Mesodermal cell (in vitro differentiated cells): Measurements from ENCODE around the gene GUCY1A1.

Experiments used
- H3K27ac ChIP-seq: 2 replicates; pipeline ENCODE4 v1.7.0; 2013; ENCODE audit warnings: mild to moderate bottlenecking, low read depth, low read length, moderate library complexity; ENCODE audit not compliant: severe bottlenecking
- H3K36me3 ChIP-seq: 2 replicates; pipeline ENCODE4 v1.7.1; 2013; ENCODE audit warnings: mild to moderate bottlenecking, low read length, moderate library complexity; ENCODE audit not compliant: control insufficient read depth, insufficient read depth
- H3K4me1 ChIP-seq: one replicate; pipeline ENCODE4 v1.7.1; 2013; ENCODE audit warnings: mild to moderate bottlenecking, low read length; ENCODE audit not compliant: insufficient read depth, control insufficient read depth, poor library complexity, severe bottlenecking
- H3K4me3 ChIP-seq: 2 replicates; pipeline ENCODE4 v1.7.0; 2013; ENCODE audit warnings: low read length, control low read depth, mild to moderate bottlenecking; ENCODE audit not compliant: insufficient read depth, poor library complexity, severe bottlenecking; ENCODE audit errors: extremely low read depth
- H3K9me3 ChIP-seq: 2 replicates; pipeline ENCODE4 v1.7.1; 2013; ENCODE audit warnings: mild to moderate bottlenecking, low read length, moderate library complexity; ENCODE audit not compliant: control insufficient read depth
- WGBS, 2 experiments: methylation state at CpG; one replicate each; pipeline ENCODE4 v1.1.5; 2013; ENCODE audit warnings: missing lambda C conversion rate in 2 of 2; ENCODE audit not compliant: insufficient coverage in 2 of 2; 5-methylcytosine and 5-hydroxymethylcytosine counted together

The GUCY1A1 gene

DNA sequence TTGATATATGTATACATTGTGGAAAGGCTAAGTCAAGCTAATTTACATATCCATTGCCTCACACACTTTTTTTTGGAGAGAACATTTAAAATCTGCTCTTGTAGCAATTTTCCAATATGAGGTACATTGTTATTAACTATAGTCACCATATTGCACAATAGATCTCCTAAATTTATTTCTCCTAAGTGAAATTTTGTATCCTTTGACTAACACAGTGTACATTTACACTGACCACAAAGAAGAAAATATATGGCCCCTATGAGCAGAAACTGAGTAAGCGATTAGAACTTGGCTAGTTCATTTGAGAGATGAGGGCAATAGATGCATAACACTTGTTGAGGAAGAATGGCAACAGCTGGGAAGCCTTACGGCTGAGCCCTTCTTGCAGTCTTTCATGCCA, 71.9 kb downstream of the GUCY1A1 start:
- H3K9me3 ChIP-seq, result no peaks in the 10 kb centered on the region
- 69 to 79% methylated on average over 2 of the region's 2 CpGs for WGBS, 2 experiments
- H3K4me3 ChIP-seq, result no peak overlapping the region
- no peaks in the 10 kb centered on the region for H3K36me3 ChIP-seq
- H3K4me1 ChIP-seq, result no peaks in the 10 kb centered on the region
- no peak overlapping the region for H3K27ac ChIP-seq

DNA sequence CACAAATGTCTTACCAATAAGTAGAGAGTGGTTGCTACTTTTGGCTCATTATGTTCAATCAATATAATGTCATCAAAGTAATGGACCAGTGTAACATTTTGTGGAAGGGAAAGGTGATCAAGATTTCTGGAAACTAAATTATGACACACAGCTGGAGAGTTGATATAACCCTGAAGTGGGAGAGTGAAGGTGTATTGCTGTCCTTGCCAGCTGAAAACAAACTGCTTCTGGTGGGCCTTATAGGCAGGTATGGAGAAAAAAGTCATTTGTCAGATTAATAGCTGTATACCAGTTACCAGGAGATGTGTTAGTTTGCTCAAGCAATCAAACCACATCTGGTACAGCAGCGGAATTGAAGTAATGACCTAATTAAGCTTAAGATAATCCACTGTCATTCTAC, 74.9 kb downstream of the GUCY1A1 start:
- Histone ChIP-seq H3K9me3 (no peaks in the 10 kb centered on the region), H3K4me1 (no peaks in the 10 kb centered on the region), H3K27ac (no peak overlapping the region), H3K4me3 (no peak overlapping the region), H3K36me3 (no peaks in the 10 kb centered on the region)
- 83% methylated on average over 1 of the region's 1 CpG; no CpG with 5 or more reads in 1 of the 2 experiments for WGBS, 2 experiments

DNA sequence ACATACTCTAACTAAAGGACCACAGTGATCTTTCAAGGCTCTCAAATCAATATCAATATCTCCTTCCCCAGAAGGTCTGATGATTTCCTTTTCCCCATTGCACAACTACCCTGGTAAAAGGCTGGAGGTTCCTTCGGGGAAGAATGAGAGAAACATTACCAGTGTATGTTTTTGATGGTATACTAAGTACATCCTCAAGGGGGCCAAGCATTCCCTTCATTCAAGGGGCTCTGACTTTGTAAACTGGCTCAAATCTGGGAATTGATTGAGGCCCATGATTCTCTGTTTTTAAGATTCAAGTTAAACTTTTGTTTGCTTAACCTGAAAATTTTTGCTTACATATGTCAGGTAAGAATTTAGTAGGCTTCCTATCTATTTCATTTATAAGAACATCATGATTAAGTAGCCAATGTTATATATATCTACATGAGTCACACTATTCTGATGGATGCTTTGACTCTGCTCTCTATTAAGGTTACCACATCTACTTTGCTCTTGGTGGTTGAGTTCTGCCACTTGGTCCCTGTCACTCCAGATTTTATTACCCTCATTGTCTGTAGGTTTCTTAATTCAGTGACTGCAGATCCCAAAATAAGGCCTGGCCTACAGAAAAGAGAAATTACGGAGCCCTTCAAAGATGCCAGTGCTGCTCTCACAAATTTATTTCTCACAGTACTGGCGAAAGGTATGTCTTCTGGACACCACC, 75.8 kb downstream of the GUCY1A1 start:
- WGBS, 2 experiments, result 75 to 78% methylated on average over 1 to 2 of the region's 3 CpGs
- Histone ChIP-seq H3K4me1 (no peaks in the 10 kb centered on the region), H3K4me3 (no peak overlapping the region), H3K36me3 (no peaks in the 10 kb centered on the region), H3K9me3 (no peaks in the 10 kb centered on the region), H3K27ac (no peak overlapping the region)

DNA sequence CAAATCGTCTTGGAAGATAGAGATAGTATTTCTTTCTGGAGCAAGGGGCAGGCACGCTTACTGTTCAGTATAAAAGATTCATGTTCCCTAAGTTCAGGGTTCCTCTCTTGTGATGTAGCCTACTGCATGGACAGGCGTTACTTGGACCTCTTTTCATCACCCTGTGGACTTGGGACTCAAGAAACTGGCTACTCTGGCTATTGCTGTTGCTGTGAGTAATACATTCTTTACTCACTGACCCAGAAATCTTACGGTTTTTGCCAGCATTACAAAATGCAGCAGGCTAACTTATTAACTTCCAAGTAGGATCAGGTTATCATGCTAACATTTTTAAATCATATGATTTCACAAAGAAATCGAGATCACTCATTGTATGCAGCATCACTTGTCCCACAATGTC, 79.3 kb downstream of the GUCY1A1 start:
- Histone ChIP-seq H3K36me3 (no peaks in the 10 kb centered on the region), H3K27ac (no peak overlapping the region), H3K9me3 (no peaks in the 10 kb centered on the region), H3K4me3 (no peak overlapping the region), H3K4me1 (no peaks in the 10 kb centered on the region)
- WGBS, 2 experiments, result 69 to 70% methylated on average over 3 of the region's 5 CpGs

DNA sequence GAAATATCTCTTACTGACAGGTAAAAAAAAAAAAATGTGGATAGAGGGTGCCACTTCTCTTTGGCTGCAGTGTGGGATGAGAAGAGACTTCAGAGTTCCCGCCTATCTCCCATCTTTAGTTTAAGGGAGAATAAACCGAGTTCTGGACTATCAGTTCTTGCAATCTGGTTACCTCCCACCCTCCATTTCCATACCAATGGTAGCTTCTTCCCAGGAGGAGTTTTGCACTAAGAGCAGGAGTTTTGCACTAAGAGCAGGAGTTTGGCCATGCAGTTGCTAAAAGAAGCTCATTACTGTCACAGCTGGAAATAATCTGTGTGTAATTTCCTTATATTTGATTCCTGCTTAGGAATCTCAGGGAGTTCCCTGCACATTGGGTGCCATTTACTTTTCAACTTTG, 81.4 kb downstream of the GUCY1A1 start:
- Histone ChIP-seq H3K36me3 (no peaks in the 10 kb centered on the region), H3K9me3 (no peaks in the 10 kb centered on the region), H3K27ac (no peak overlapping the region), H3K4me3 (no peak overlapping the region), H3K4me1 (no peaks in the 10 kb centered on the region)
- no CpG with 5 or more reads among the region's 2 CpGs for WGBS, 2 experiments

DNA sequence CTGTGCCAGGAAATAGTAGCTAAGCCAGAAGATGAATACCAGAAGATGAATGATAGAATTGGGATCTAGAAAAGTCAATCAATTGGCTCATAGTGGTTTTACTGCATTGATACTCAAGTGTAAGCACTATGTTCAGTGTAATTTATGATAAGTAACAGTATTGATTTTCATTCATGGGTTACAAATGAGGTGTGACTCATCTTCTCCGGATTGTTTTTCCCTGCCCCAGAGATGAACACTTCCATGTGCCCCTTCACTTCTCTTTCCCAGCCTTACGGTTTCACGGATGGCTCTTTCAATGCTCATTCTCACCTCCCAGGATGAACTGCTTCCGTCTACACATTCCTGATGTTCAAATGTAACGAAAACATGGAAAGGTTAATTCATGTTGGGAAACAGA, 82.4 kb downstream of the GUCY1A1 start:
- Histone ChIP-seq H3K4me1 (no peaks in the 10 kb centered on the region), H3K27ac (no peak overlapping the region), H3K4me3 (no peak overlapping the region), H3K36me3 (no peaks in the 10 kb centered on the region), H3K9me3 (no peaks in the 10 kb centered on the region)
- WGBS, 2 experiments, result 100% methylated on average over 2 of the region's 5 CpGs; no CpG with 5 or more reads in 1 of the 2 experiments

DNA sequence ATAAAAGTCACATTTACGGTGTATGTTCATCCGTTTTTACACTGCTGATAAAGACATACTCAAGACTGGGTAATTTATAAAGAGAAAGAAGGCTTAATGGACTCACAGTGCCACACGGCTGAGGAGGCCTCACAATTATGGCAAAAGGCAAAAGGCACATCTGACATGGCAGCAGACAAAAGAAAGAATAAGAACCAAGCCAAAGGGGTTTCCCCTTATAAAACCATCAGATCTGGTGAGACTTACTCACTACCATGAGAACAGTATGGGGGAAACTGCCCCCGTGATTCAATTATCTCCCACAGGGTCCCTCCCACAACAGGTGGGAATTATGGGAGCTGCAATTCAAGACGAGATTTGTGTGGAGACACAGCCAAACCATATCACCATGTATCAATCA, 84.9 kb downstream of the GUCY1A1 start:
- Histone ChIP-seq H3K4me1 (no peaks in the 10 kb centered on the region), H3K36me3 (no peaks in the 10 kb centered on the region), H3K4me3 (no peak overlapping the region), H3K27ac (no peak overlapping the region), H3K9me3 (no peaks in the 10 kb centered on the region)
- WGBS, 2 experiments, result 90 to 100% methylated on average over 1 to 2 of the region's 5 CpGs

DNA sequence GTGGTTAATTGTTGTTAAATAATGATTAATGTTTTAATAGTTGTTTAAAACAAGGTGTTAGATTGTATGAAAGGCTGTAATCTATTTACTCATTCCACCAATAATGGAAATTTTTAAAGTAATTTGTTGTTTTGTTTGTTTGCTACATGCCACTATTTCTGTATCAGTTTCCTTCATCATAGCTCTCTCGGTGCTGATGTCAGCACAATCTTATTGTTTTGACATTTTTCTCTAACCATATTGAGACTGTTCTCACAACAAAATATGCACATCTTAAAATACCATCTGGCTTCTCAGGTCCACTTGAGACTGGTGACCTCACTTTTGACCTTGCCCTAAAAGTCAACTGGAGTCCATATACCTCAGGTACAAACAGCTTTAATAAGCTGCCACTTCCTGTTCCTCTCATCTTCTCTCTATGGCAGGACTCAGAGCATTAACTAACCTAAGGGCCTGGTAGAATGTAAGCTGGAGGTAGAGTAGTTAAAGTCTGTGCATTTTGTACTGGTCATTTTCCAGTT, 91.2 kb downstream of the GUCY1A1 start:
- Histone ChIP-seq H3K9me3 (no peaks in the 10 kb centered on the region), H3K36me3 (no peaks in the 10 kb centered on the region), H3K4me3 (no peak overlapping the region), H3K4me1 (no peaks in the 10 kb centered on the region), H3K27ac (no peak overlapping the region)
- 100% methylated on average over 1 of the region's 1 CpG; no CpG with 5 or more reads in 1 of the 2 experiments for whole genome bisulfite sequencing, 2 experiments

DNA sequence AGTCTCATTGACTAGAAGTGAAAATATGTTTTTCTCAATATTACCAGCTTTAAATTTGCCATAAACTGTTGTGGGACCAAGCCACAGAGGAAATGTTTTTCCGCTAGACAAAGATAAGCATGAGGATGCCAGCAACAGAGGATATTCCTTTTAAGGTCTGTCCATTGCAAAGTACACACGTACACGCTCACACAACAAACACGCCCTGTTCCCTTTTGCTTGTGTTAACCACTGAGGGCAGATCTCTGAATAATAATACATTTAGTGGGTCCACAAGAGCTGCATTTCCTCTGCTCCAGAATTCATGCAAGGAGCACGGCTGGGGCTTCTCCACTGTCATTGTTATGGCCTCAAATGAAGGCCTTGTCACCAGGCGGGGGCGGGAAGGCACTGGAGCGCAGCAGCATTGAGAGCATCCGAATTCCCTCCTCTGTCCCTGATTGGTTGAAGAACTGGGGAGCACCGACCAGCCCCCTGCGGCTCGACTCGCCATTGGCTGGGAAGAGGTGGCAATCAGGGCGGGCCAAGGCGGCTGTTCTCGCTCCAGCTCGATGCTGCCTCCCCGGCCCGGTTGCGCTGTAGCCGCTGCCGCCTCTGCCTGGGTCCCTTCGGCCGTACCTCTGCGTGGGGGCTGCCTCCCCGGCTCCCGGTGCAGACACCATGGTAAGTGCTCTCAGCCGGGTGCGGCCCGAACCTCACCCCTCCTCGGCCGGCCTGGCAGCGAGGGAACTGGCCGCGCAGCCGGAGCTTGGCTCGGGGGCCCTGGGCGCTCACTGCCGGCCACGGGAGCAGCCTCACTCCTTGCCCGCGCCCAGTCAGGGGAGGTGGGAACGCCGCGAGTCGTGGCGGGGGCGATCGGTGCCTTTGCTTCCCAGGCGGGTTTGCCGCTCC, 92.1 kb downstream of the GUCY1A1 start, which contains the start of gene GUCY1B1:
TSS of gene GUCY1B1 (plus strand) at position 541 of the 891 bp plus-strand sequence. CDS start at position 661, 120 bp downstream.
- H3K9me3 ChIP-seq, result no peaks in the 10 kb centered on the region
- WGBS, 2 experiments, result 13 to 15% methylated on average over 42 to 43 of the region's 51 CpGs
- peak within 1 kb of the TSS; percentile 53 for H3K4me3 ChIP-seq
- no peaks in the 10 kb centered on the region for H3K4me1 ChIP-seq
- peak within 1 kb of the TSS; percentile 33 for H3K27ac ChIP-seq
- H3K36me3 ChIP-seq, result no peaks in the 10 kb centered on the region

DNA sequence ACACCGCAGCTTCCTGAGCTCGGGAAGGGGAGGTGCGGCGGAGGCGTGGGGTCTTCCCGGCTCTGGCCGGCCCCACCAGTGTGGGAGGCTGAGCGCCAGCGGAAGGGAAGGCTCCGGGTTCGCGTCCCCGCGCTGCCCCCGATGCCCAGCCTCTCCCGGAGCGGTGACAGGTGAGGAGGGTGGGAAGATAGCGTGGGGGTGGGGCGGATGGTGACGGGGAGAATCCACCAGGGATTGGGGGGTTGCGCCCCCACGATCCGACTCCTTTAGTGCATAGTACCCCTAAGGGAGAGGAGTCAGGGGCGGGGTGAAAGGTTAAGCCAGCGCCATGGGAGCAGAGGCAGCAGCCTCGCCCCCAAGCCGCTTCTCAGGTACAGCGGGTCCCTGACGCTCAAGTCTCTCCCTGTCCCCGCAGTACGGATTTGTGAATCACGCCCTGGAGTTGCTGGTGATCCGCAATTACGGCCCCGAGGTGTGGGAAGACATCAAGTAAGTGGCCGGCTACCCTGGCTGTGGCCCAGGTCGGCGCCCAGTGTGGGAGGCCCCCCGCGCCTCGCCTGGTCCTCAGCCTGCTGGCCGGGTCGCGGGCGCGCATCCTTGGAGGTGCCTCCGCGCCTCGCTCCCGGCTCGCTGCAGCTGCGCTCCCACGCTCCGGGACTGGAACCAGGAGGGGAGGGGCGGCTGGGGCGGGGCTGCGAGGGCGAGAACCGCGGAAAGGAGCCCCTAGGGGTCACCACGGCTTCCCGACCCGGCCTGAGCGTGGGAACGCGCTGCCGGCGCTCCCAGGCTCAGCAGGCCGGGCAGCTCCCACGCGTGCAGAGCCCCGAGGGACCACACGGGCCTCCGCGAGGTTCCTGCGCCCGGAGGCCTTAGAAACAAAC, 93.0 kb downstream of the GUCY1A1 start:
- Histone ChIP-seq H3K27ac (no peak overlapping the region), H3K4me1 (no peaks in the 10 kb centered on the region), H3K4me3 (peak overlapping the region; percentile 53), H3K36me3 (no peaks in the 10 kb centered on the region), H3K9me3 (no peaks in the 10 kb centered on the region)
- WGBS, 2 experiments, result 3 to 4% methylated on average over 49 to 62 of the region's 77 CpGs
